Aorta (tissue), 5 donors: Measurements from ENCODE around the gene SUDS3. TPM values are rescaled to one million over a fixed set of nuclear protein-coding genes. Genes with fewer than 3 reads are reported as not detected.

Source experiments
- ATAC-seq: fragments of 200-7000 bp; cut with Tn5 transposase; one replicate; pipeline ENCODE4 v1.9.1; 2022; ENCODE audit warnings: moderate library complexity; ENCODE audit not compliant: low FRiP score
- DNase-seq, 2 donors: peaks; one replicate each; pipeline ENCODE4 v3.0.0-alpha.2; 2020
- H3K27ac ChIP-seq, 2 donors: one replicate each; pipeline ENCODE4 v1.5.1; 2013; ENCODE audit warnings: low read length in 2 of 2, mild to moderate bottlenecking in 2 of 2, moderate library complexity in 2 of 2, control low read depth in 1 of 2, inconsistent platforms in 1 of 2, low read depth in 1 of 2
- H3K27me3 ChIP-seq, 2 donors: one replicate each; pipeline ENCODE4 v1.6.1; 2013; ENCODE audit warnings: control low read depth in 1 of 2, low read length in 1 of 2, mild to moderate bottlenecking in 1 of 2, moderate library complexity in 1 of 2; ENCODE audit not compliant: insufficient read depth in 2 of 2, control insufficient read depth in 1 of 2
- H3K36me3 ChIP-seq, 2 donors: one replicate each; pipeline ENCODE4 v1.6.1; 2013; ENCODE audit warnings: control low read depth in 1 of 2, low read length in 1 of 2, mild to moderate bottlenecking in 1 of 2; ENCODE audit not compliant: insufficient read depth in 2 of 2, control insufficient read depth in 1 of 2
- H3K4me1 ChIP-seq, 2 donors: one replicate each; pipeline ENCODE4 v1.6.1; 2013; ENCODE audit warnings: low read length in 2 of 2, control low read depth in 1 of 2, mild to moderate bottlenecking in 1 of 2, moderate library complexity in 1 of 2; ENCODE audit not compliant: insufficient read depth in 2 of 2, control insufficient read depth in 1 of 2
- H3K4me3 ChIP-seq, 2 donors: one replicate each; pipeline ENCODE4 v1.5.1; 2013; ENCODE audit warnings: low read length in 2 of 2, control low read depth in 1 of 2, mild to moderate bottlenecking in 1 of 2
- H3K9me3 ChIP-seq: one replicate; pipeline ENCODE4 v1.6.1; 2013; ENCODE audit warnings: mild to moderate bottlenecking, low read length; ENCODE audit not compliant: control insufficient read depth
- WGBS, 2 donors: extraction: QIAGEN DNeasy Blood & Tissue Kit; methylation state at CpG; one replicate each; pipeline ENCODE4 v1.1.7; 2013; 5-methylcytosine and 5-hydroxymethylcytosine counted together
- intact Hi-C, 2 donors: fragments of 100-400 bp; cut with DNase I; formaldehyde crosslinking; loops; one replicate each; pipeline versions ENCODE4 v1.14.2 to v1.15.0; 2022
- long read RNA-seq, 2 donors: library from polyadenylated mRNA; unstranded; transcript quantifications; one replicate each; pipeline ENCODE4 v2.0.0, GENCODE V29; 2020 to 2021
- polyA plus RNA-seq, 2 donors: library from polyadenylated mRNA; stranded (reverse); fragments of 200-250 nt; gene quantifications; one replicate each; pipeline ENCODE4 v1.2.3, GENCODE V29; 2013
- total RNA-seq, 2 donors: library from RNA; stranded (reverse); fragmentation: NEBNext Ultra II Directional; extraction: Animal tissue kit (Norgen Biotek cat#: 25700); gene quantifications; one replicate each; pipeline ENCODE4 v1.2.1, GENCODE V29; 2021
- donor health status: healthy with polysubstance abuse.
- donor health status: Bipolar disorder and iron deficiency.
- donor health status: DM: no; HTN: no; CAD: no.
- donor health status: DM: no; HTN: no; CAD: no.
- donor health status: DM: yes; HTN: yes; CAD: no.

SUDS3 gene
- 10 to 100 TPM; 26.7 to 32.4 TPM for total RNA-seq
- 10 to 100 TPM; 14.2 to 15.0 TPM for polyA plus RNA-seq
- long read RNA-seq, donor 1, full-length matches to known transcripts: 8 of 16 reads
- long read RNA-seq, donor 1, partial matches to known transcripts: 3 of 16 reads
- long read RNA-seq, donor 1, other reads (novel, unspliced or antisense): 5 of 16 reads
- long read RNA-seq, donor 2, full-length matches to known transcripts: 12 of 24 reads
- long read RNA-seq, donor 2, partial matches to known transcripts: 8 of 24 reads
- long read RNA-seq, donor 2, other reads (novel, unspliced or antisense): 4 of 24 reads

- intact Hi-C loops: loop anchor here (5.0 to 10.0 kb wide), 5 partner anchors 194 to 801 kb away; partner anchors contain the start of genes HSPB8 (in 1 of the 2) and PEBP1 (in 1 of the 2)
- peaks cover 0 to 3% of the 10 kb centered on the region in 2 donors for H3K36me3 ChIP-seq
- WGBS, 2 donors: 0 to 1% methylated on average over 64 to 102 of the region's 102 CpGs
- H3K27me3 ChIP-seq: no peaks in the 10 kb centered on the region
- H3K4me1 ChIP-seq: no peaks in the 10 kb centered on the region
- H3K27ac ChIP-seq: peak within 1 kb of the TSS in 1 of 2 donors; percentile 35
- DNase-seq (peak; percentile 94 to 98), ATAC-seq (peak; percentile 87)
- peak within 1 kb of the TSS; percentile 94 to 99 for H3K4me3 ChIP-seq
- H3K9me3 ChIP-seq: no peaks in the 10 kb centered on the region
Observed at GRCh38 chr12:118376089-118377020, at the start of gene SUDS3. TSS of gene SUDS3 (plus strand) at chr12:118376555. CDS start at chr12:118376692, 137 bp downstream.

GRCh38 chr12:118326991-118327390 lies 49.4 kb upstream of the SUDS3 start:
- H3K36me3 ChIP-seq: no peaks in the 10 kb centered on the region
- no peak overlapping the region for H3K4me3 ChIP-seq
- no peaks in the 10 kb centered on the region for H3K27me3 ChIP-seq
- DNase-seq (no peak), ATAC-seq (no peak)
- intact Hi-C loops: no loop called here
- H3K9me3 ChIP-seq: no peaks in the 10 kb centered on the region
- H3K27ac ChIP-seq: no peak overlapping the region
- H3K4me1 ChIP-seq: no peaks in the 10 kb centered on the region

DNA sequence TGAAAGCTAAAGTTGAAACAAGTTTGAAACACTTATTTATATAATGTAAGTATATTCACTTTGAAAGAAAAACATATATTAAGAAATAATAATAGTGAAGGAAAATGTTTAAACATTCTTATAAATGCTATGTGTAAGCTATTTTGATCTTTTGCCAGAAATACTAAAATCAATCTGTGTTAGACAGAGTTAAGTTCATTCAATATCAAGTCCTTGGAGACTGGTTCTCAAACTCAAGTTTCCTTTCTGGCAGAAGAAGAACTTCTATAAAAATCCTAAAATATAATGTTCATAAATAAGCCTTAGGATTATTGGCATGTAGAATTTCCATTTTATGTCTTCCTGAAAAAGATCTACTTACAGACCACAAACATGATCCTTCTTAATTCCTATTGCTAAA lies 49.0 kb upstream of the SUDS3 start:
- intact Hi-C loops: no loop called here
- H3K4me3 ChIP-seq: no peak overlapping the region
- H3K27me3 ChIP-seq: no peaks in the 10 kb centered on the region

DNA sequence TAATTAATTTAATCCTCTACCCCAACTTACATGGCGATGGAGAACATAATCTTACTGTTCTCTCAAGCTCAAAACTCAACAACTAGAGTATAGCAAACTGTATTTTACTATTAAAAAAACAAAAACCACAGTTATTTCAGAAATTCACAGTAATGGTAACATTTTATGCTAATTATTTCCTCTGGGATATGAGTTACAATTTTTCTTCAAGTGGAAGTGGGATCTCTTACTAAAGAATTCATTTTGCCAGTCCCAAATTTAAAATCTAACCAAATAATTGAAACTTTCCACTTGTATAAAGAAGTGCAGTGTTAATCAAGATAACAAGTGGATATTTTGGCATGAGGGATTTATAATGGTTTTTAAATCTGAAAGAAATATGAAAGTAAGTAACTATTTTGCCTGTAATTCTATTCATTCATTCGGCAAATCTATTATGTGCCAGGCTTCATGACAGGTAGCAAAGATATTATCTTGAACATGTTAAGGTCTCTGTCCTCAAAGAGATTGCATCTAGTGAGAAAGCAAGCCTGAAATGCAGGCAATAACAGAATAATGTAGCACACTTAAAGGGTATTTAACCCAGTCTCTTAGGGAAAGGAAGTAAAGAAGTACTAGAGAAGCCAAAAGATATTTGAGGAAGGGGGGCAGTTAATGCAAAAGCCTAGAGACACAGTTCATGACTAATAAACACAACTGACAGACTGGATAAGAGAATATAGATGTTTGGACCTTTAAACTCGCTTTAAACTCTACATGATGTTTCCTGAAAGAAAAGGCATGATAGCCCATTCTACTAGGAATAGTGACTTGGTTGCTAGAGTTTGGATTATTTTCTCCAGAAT lies 47.6 kb upstream of the SUDS3 start:
- Histone ChIP-seq H3K4me1 (no peaks in the 10 kb centered on the region), H3K36me3 (no peaks in the 10 kb centered on the region), H3K9me3 (no peaks in the 10 kb centered on the region), H3K27me3 (no peaks in the 10 kb centered on the region), H3K27ac (no peak overlapping the region), H3K4me3 (no peak overlapping the region)
- DNase-seq (no peak), ATAC-seq (no peak)
- intact Hi-C loops: no loop called here
- 46 to 55% methylated on average over 3 of the region's 3 CpGs for WGBS, 2 donors

More for the DNA sequence above, 49.0 kb upstream of the SUDS3 start:
- Histone ChIP-seq H3K36me3 (no peaks in the 10 kb centered on the region), H3K9me3 (no peaks in the 10 kb centered on the region), H3K4me1 (no peaks in the 10 kb centered on the region), H3K27ac (no peak overlapping the region)
- DNase-seq (no peak), ATAC-seq (no peak)

DNA sequence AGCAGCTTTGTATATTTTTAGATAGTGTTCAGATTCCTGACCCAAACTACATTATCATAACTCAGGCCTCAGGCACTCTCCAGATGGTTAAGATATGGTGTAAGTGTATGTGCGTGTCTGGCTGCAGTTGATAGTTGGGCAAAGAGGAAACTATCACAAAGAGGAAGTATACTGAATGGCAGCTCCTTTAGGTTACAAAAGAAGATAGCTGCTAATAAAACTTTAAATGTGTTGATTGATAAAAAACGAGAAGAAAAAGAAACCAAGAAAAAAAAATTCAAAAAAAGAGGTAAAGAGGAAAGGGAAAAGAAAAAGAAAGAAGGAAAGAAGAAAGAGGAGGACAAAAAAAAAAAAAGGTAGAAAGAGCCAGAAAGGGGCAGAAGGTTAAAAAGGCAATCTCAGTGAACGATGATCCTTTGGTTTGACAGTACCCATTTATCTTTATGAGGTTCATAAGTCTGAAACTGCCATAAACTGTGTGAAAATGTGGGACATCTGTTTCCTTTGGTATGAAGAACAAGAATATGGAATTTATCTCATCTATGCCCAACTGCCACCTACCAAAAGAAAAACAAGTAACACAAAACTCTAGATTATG lies 45.8 kb upstream of the SUDS3 start:
- no peak overlapping the region for H3K27ac ChIP-seq
- intact Hi-C loops: no loop called here
- WGBS, 2 donors: 8 to 24% methylated on average over 3 of the region's 3 CpGs
- no peak overlapping the region for H3K4me3 ChIP-seq
- no peaks in the 10 kb centered on the region for H3K4me1 ChIP-seq
- no peaks in the 10 kb centered on the region for H3K9me3 ChIP-seq
- no peak for ATAC-seq
- DNase-seq: no peak
- no peaks in the 10 kb centered on the region for H3K27me3 ChIP-seq
- no peaks in the 10 kb centered on the region for H3K36me3 ChIP-seq

DNA sequence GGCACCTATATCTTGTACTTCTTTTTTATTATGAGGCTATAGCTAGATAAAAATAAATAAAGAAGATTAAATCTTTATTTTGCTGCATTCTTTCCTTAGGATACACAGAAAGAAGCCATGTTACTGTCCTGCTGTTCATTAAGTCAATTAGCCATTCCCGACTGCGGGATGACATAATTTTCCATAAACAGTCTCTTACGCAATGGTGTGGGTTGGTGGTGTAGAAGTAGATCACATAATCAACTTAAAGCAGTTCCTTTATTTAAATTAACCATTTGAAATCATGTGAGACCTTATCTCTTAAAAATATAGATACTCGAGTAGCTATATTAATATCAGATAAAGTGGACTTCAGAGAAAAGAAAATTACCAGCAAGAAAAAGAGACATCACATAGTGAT lies 43.8 kb upstream of the SUDS3 start:
- WGBS, 2 donors: 89 to 91% methylated on average over 4 of the region's 4 CpGs

GRCh38 chr12:118334241-118334640 lies 42.1 kb upstream of the SUDS3 start:
- ATAC-seq (no peak), DNase-seq (no peak)
- H3K4me3 ChIP-seq: no peak overlapping the region
- H3K9me3 ChIP-seq: no peaks in the 10 kb centered on the region
- H3K36me3 ChIP-seq: no peaks in the 10 kb centered on the region
- H3K27ac ChIP-seq: no peak overlapping the region
- no peaks in the 10 kb centered on the region for H3K27me3 ChIP-seq
- WGBS, 2 donors: 96 to 97% methylated on average over 3 of the region's 3 CpGs
- intact Hi-C loops: no loop called here
- no peaks in the 10 kb centered on the region for H3K4me1 ChIP-seq

More for the DNA sequence above, 43.8 kb upstream of the SUDS3 start:
- H3K4me3 ChIP-seq: no peak overlapping the region
- H3K4me1 ChIP-seq: no peaks in the 10 kb centered on the region
- H3K27me3 ChIP-seq: no peaks in the 10 kb centered on the region
- no peak overlapping the region for H3K27ac ChIP-seq
- intact Hi-C loops: no loop called here
- no peaks in the 10 kb centered on the region for H3K36me3 ChIP-seq
- DNase-seq: no peak
- no peaks in the 10 kb centered on the region for H3K9me3 ChIP-seq
- ATAC-seq: no peak

- H3K27me3 ChIP-seq: no peaks in the 10 kb centered on the region
- H3K36me3 ChIP-seq: no peaks in the 10 kb centered on the region
- WGBS, 2 donors: 94 to 96% methylated on average over 4 of the region's 4 CpGs
- intact Hi-C loops: no loop called here
- H3K4me1 ChIP-seq: no peaks in the 10 kb centered on the region
- H3K27ac ChIP-seq: no peak overlapping the region
- no peak overlapping the region for H3K4me3 ChIP-seq
- ATAC-seq (no peak), DNase-seq (no peak)
- H3K9me3 ChIP-seq: no peaks in the 10 kb centered on the region
Observed at GRCh38 chr12:118334939-118335567, 41.3 kb upstream of the SUDS3 start.
